ENCODE measurements around the gene CFAP77.
"Not testable (repeated sequence)": the region's sequence is repeated elsewhere in the genome, so short reads cannot be mapped to it uniquely, and the experiment has no call there.

Gene CFAP77

DNA sequence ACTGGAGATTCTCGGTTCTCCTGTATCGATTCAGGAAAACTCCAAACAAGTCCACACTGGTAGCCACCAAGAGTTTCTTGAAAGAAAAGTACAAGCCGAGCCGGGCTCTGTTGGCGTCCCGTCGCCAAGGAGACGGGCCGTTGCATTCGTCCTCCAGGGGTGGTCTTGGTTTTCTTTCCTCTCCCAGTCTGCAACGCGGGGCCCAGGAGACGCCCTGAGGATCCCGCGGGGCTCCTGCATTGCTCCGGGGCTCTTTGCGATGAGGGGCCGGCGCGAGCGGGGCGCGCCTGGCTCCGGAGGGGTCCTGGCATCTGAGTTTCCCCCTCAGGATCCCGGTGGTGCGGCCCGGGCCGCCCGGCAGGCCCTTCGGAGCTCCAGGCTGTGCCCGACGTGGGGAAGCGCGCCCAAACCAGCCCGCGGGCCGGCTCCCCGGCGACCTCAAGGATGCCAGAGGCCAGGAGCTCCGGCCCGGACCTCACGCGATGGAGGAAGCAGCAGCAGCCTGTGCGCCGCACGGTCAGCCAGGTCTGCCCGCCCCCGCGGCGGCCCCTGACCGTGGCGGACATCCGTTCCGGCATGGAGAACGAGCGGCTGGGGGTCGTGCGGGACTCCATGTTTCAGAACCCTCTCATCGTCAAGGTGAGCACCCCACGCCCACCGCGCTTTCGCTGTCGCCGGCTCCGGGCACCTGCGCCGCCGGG lies at the start of gene CFAP77:
TSS of gene CFAP77 (plus strand) at position 384 of the 701 bp plus-strand sequence. CDS start at position 445, 61 bp downstream.
- peak; percentile 47 for DNase-seq

DNA sequence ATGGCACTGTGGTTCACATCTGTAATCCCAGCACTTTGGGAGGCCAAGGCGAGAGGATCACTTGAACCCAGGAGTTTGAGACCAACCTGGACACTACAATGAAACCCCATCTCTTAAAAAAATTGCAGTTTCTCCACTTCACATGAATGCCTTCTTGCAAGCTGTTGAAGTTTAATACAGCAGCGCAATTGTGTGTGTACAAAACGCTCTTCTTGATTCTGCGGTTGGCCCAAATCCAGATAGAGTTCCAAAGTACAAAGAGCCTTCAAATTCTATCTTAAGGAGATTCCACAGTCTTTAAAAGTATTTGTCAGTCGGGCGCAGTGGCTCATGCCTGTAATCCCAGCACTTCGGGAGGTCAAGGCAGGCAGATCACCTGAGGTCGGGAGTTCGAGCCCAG lies 45.9 kb upstream of the CFAP77 start:
- no peak for DNase-seq

DNA sequence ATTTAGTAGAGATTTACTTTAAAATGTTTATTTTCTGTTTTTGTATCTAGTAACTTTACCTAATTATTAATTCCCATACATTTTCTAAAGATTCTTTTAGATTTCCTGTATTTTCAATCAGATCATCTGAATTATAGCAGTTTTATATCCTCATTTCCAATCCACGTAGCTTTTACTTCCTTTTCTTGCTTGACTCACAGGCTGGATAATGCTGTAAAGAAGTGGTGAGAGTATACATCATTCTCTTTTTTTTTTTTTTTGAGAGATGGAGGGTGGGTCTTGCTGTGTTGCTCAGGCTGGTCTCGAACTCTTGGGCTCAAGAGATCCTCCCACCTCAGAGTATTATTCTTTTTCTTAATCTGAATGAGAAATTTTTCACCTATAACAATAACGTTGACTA lies 44.0 kb upstream of the CFAP77 start:
- DNase-seq: no peak

DNA sequence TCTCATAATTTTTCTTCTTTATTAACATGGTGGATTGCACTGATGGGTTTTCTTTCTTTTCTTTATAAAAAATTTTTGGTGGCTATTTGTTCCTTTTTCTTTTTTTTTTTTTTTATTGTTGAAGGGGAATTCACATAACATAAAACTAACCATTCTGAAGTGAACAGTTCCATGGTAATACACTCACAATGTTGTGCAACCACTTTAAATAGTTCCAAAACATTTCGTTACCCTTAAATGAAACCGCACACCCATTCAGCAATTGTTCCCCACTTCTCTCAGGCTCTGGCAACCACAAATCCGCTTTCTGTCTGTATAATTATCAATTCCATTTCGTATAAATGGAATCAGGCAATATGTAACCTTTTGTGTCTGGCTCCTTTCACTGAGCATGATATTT lies 43.5 kb upstream of the CFAP77 start:
- no peak for DNase-seq

DNA sequence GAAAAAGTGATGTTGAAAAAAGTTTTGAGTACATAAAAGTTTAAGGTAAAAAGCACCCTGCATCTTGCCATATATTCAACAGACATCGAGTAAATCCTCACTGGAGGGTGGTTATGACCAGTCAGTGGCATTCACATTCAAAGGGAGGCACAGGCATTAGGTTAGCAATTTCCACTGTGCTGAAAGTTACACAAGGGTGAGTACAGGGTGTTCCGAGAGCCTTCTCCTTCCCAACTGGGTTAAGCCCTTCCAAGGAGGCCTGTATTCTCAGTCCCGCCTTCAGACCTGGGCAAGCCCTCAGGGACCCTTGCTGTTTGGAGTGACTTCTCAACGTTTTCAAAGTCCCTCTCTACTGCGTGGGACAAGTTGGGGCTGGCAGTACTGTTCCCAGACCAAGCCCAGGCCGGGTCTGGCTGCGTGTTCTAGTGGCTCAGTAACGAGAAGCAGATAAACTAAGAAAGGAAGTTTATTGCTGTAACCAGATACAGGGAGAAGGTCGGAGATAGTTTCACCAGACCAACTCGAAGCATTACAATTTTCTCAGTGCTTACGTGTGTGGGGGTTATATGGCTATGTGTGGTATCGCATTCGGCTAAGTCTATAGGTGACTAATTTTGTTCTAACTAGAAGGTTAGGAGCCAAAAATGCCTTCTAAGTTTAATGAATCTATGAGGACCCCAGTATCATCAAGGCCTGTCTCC lies 42.2 kb upstream of the CFAP77 start:
- DNase-seq: no peak

DNA sequence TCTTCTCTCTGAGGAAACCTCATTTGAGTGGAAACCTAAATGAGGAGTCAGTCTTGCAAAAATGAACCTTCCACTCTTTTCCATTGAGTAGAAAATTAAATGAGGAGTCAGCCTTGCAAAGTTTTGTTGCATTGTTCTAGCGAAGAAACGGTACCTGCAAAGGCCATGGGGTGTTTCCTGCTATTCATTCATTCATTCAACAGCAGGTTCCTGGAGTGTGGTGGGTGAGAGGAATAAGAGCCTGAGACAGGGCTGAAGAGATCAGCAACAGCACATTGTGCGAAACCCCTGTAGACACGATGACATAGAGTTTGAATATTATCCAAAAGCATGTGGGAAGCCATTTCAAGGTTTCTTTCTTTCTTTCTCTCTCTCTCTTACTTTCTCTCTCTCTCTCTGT lies 40.6 kb upstream of the CFAP77 start:
- no peak for DNase-seq

DNA sequence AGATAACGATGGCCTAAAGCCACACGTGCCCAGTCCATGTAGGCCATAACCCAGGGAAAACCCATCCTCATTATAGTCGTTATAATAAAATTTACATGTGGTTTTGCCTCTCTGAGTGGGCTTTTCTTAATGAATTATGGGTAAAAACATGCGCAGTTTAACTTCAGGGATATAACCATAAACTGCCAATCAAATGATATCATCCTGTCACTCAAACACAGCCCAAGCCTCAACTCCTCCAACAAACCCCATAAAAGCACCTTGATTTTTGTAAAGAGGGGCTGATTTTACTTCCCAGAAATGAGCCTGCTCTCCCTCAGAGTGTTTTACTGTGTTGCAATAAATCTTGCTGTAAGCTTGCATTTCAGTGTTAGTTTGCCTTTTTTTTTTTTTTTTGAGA lies 39.4 kb upstream of the CFAP77 start:
- no peak for DNase-seq

DNA sequence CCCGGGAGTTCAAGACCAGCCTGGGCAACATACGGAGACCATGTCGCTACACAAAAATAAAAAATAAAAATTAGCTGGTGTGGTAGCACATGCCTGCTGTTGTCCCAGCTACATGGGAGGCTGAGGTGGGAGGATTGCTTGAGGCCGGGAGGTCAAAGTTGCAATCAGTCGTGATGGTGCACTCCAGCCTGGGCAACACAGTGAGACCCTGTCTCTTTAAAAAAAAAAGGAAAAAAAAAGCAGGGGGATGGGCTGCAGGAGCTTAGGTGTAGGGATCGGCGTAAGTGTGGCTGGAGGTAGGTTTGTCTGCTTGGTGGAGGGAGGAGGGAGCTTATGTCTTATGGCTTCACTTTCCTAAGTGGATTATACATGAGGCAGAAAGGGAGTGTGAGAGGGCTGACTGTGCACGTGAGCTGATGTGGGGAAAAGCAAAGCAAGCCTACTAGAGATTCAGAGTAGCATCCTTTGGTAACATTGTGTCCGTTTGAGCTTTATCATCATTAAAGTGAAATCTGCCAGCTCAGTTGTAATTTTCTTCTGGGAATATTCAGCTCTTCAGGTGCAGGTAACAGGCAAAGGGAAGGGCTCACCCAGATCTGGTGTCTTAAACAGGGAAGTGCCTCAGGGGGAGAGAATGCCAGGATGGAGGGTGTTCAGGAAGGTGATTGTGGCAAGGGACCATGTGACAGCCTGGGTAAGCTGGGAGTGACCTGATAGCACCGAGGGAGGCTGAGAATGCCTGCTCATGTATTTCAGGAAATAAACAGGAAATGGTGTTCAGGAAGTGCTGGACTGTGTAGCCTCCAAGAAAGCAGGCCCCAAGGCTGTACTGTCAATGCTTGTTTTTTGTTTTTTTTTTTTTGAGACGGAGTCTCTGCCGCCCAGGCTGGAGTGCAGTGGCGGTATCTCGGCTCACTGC lies 37.6 kb upstream of the CFAP77 start:
- no peak for DNase-seq

DNA sequence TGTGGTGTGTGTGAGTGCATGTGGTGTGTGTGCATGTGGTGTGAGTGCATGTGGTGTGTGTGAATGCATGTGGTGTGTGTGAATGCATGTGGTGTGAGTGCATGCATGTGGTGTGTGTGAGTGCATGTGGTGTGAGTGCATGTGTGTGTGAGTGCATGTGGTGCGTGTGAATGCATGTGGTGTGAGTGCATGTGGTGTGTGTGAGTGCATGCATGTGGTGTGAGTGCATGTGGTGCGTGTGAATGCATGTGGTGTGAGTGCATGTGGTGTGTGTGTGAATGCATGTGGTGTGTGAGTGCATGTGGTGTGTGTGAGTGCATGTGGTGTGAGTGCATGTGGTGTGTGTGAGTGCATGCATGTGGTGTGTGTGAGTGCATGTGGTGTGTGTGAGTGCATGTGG lies 32.2 kb upstream of the CFAP77 start:
- not testable (repeated sequence) for DNase-seq

DNA sequence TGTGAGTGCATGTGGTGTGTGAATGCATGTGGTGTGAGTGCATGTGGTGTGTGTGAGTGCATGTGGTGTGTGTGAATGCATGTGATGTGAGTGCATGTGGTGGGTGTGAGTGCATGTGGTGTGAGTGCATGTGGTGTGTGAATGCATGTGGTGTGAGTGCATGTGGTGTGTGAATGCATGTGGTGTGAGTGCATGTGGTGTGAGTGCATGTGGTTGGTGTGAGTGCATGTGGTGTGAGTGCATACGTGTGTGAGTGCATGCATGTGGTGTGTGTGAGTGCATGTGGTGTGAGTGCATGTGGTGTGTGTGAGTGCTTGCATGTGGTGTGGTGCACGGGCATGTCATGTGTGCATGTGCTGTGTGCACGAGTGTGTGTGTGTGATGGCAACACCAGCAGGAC lies 31.6 kb upstream of the CFAP77 start:
- DNase-seq: not testable (repeated sequence)

DNA sequence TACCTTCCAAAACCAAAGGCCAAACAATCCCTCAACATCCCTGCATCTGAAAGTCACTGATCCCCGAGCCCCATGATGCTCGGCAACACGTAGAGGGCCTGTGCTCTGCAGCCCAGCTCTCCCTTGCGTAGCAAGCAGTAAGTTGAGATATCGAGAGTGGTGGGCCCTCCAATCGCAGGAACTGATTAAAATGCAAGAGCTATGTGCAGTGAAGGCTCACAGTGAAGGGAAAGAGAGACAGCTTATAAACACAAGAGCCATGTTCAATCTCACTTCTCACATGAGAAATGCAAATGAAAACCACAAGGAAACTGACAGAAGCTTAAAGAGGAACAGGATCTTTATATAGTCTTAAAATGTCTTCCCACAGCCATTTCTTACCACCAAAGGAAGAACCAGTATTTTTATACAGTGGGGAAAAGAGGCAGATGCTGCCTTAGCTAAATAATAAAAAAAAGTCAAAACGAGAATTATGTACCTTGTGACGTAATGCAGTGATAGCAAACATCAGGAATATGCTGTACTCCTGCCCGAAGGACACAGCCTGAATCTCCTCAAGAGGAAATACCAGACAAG lies 28.0 kb upstream of the CFAP77 start:
- DNase-seq: no peak

DNA sequence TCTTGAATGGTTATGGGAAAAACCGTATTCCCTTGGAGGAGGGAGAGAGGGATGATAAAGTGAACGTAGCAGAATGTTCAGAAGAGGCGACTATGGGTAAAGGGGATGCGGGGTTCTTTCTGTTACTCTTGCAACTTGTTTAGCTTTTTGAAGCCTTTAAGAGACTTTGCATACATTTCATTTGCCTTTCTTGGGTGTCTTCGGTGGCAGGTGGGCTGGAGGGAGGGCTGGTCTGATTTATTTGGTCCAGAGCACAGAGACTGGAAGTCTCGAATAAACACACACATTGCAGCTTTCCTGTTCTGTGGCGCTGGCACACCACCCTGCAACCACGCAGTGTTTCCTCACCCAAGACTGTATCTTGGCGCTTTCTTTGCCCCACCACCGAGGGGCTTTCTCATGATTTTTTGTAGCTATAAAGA lies 26.5 kb upstream of the CFAP77 start:
- no peak for DNase-seq

DNA sequence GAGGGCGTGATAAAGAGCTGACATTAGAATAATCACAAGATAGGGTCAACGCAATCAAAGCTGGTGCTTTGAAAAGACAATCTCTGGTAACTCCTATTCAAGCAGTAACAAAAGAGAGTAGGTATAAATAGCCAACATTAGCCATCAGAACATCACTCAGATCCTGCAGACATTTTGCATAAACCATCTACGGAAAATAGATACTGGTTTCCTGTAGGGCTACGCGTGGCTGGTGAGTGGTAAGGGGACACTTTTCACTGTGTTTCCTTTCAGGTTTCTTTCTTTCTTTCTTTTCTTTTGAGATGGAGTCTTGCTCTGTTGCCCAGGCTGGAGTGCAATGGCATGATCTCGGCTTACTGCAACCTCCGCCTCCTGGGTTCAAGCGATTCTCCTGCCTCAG lies 25.6 kb upstream of the CFAP77 start:
- no peak for DNase-seq

DNA sequence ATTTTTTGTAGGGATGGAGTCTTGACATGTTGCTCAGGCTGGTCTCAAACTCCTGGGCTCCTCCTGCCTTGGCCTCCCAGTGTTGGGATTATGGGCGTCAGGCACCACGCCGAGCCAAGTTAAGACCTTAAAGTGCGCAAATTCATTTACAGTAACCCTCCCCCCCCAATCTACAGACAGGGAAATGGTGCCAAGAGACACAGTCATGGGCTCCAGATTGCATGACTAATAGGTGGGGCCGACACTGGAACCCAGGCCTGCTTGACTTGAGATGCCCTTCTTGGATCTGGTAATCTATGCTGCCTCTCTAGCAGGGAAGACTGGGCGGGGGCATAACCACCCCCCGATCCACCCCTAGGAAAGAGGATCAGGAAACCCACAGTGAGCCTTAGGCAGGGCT lies 22.9 kb upstream of the CFAP77 start:
- DNase-seq: no peak

DNA sequence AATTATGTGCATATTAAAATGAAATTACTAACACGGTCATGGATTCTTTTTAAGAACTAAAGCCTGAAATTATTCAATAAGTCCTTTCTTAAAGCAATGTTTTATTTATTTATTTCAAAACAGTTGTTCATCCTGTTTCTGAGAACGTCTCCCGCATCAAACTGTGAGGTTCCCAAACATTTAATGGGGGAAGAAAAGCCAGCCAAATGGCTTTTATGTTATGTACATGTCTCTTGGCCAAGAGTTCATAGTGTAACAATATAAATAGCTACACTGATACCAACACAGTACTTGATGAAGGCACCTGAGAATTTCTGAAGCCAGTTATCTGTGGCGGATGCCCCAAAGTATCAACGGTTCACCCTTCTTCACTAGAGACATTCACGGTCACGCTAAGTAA lies 19.0 kb upstream of the CFAP77 start:
- DNase-seq: no peak

DNA sequence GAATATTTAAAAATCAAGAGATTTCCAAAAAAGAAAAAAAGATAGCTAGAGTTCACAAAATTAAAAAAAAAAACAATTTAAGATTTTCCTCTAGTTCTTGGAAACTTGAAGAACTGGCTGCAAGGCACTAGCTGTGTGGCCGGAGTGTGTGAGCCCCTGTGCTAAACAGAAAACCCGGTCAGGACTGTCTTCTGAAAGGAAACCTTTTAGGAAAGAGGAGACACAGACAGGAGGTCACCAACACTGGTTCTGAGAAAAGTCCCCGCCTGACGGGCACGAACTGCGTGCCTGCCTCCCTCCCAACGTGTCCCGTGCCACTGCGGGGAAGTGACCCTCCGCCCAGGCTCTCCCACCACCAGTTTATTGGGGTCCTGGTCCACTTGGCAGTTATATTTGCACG lies 18.6 kb upstream of the CFAP77 start:
- DNase-seq: no peak

DNA sequence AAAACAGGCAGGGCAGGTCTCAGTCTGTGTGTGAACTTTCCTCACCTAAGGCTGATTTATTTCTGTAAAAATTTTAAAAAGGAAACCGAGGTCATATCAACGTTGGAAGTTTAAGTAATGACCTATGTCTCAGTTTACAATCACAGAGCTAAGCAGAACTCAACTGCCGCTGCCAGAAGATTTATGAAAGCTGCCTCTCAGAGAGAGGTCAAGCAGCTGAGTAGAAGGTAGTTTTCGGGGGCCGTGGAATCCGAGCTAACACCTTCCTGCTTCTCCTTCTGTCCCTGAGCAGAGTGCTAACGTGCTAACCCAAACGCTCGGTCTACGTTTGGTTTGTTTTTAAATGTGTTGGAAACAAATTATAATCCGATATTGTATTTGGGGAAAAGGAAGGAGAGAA lies 14.5 kb upstream of the CFAP77 start:
- no peak for DNase-seq

DNA sequence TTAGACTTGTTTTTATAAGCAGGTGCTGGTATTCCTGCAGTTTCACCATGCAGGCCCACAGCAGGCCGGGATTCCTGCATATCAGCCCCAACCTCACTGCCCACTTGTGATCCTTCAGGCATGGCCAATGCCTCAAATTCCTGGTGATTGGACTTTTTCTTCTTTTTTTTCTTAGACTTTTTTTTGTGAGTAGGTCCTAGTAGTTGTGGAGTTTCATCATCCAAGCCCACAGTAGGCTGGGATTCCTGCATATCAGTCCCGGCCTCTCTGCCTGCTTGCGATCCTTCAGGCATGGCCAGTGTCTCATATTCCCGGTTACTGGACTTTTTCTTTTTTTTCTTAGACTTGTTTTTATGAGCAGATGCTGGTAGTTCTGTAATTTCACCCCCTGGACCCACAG lies 8.2 kb upstream of the CFAP77 start:
- no peak for DNase-seq

DNA sequence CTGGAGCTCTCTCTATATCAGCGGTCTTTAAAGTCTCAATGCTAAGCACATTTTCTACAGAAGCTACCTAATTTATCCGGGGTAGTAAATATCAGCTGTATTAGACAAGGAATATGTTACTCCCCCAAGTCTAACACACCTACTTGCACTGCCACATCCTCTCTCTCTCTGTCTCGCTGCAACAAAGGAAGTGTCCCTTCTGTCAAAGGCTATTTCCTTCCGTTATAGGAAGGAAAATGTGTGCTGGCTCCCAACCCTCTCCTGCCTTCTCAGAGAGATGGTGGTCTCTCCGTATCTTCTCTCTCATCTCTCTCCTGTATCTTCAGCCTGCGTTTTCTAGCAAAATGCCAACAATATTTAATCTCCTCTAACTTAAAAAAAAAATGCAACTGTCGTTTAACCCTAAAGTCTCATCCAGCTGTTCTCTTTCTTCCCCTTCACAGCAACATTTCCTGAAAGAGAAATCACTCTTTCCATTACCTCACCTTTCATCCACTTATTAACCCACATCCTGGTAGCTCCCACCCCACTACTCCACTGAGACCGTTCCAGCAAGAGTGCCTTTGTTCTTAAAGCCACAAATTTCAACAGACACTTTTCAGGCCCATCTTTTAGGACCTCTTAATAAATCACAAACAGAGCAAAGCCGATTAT lies 5.7 kb upstream of the CFAP77 start:
- peak; percentile 32 for DNase-seq

DNA sequence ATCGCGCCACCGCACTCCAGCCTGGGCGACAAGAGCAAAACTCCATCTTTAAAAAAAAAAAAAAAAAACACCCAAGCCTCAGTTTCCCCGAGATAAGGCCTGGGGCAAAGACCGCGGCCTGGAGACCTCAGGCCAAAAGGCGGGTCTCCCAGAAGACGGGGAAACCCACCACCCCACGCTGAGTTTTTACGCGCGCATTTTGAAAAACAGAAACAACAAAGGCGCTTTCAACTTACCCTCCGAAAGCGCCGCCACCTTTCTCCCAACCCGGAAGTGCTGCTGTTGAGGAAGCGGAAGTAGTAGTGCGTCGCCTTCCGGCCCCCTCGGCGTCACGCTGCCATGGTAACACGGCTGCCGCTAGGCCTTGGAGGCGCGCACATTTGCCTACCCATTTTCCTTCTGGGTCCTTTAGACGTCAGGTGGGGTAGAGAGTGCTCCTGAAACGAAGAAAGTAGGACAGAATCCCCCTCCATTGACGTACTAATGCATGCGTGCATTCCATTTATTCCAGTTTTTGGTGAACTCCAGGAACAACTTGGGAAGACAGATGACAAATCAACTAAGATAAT lies 3.4 kb upstream of the CFAP77 start, which contains the start of gene TTF1:
TSS of gene TTF1 (minus strand) at position 287 of the 569 bp plus-strand sequence. CDS start 4,019 bp downstream, outside the sequence.
- peak; percentile 93 for DNase-seq

DNA sequence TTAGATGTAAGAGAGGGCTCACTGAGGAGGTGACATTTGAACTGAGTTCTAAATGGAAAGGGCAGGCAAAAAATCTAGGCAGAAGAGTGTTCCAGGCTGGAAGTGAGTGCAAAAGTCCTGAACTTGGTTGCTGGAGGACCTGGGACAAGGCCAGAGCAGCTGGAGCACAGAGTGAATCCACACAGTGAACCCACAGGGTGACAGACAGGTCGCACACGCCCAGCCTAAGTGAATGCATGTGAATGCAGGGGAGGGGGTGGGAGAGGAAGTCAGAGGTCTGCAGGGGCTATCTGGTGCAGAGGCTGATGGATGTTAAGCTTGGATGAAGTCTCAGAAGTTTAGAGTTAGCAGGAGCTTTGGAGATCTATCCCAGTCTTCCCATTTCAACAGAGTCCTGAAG lies 2.8 kb upstream of the CFAP77 start:
- DNase-seq: no peak

DNA sequence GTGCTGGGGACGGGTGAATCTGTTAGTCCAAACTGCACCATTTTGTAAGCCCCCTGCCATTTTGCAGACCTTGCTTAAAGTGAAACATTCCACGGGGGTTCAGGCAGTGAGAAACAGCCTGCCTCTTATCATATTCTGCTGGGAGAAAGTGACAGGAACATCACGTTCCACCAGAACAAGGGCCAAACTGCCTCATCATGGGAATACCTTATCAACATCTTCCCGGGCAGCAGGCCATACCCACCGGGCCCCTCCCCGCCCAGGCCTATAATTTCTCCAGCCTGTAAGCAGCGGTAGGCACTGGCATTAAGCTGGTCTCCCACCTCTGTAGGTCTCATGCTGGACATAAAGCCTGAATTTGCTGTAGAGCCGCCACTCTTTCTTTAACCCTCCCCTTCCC lies 1.5 kb upstream of the CFAP77 start:
- DNase-seq: no peak
